GM20431 (cell line): ENCODE results near the gene MAPK8.
"Not testable (repeated sequence)": the region's sequence is repeated elsewhere in the genome, so short reads cannot be mapped to it uniquely, and the experiment has no call there.

Experiments used
- in situ Hi-C: fragments of 300-500 bp; cut with MseI, MboI; formaldehyde crosslinking; loops from one replicate; pipeline ENCODE4 v1.15.0; 2020; ENCODE audit warnings: low sequenced_read_pairs; ENCODE audit not compliant: unreplicated experiment

The MAPK8 gene

DNA sequence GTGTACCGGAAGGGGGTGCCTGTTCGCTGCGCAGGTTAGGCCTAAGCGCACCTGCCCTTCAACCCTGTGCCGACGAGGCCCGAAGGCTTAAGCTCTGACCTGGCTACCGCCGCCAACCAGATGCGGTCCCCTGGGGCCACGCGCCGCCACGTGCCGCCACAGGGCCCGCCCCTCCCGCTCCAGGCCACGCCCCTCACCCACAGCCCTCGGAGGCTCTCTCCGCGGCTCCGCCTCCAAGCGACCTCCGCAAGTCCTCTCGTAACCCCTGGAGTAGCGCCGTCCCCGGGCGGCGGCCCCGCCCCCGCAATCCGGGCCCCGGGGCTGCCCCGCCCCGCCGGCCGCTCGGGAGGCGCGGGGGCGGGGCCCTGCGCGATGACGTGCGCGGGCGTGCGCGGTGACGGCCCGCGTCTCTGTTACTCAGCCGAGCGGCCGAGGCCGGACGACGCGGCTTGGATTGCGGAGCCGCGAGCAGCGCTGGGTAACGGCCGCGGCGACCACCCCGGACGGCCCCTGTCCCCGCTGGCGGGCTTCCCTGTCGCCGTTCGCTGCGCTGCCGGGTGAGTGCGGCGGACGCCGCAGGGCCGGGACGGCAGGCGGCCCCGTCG is at the start of gene MAPK8:
Gene MAPK8 (plus strand): TSS at position 413 of the 605 bp plus-strand sequence. CDS start 94,984 bp downstream, outside the sequence.
- in situ Hi-C loops = no loop called here

DNA sequence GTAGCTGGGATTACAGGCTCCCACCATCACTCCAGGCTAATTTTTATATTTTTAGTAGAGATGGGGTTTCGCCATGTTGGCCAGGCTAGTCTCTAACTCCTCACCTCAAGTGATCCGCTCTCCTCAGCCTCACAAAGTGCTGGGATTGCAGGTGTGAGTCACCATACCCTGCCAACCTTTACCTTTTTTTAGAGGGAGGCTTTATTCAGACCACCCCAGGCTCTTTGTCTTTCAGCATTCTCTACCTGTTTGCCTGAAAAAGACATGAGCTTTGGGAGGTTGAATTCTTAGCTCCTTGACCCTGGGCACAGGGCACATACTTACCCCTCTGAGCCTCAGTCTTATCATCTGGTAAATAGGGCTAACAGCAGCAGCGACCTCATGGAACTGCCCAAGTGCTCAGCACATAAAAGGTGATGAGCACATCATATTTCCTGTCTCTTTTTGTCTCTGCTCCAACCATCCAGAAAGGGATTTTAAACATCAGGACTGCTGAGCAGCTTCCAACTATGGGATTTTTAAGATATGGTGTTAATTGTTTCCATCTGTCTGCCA is 49.0 kb upstream of the MAPK8 start:
- in situ Hi-C loops = no loop called here

DNA sequence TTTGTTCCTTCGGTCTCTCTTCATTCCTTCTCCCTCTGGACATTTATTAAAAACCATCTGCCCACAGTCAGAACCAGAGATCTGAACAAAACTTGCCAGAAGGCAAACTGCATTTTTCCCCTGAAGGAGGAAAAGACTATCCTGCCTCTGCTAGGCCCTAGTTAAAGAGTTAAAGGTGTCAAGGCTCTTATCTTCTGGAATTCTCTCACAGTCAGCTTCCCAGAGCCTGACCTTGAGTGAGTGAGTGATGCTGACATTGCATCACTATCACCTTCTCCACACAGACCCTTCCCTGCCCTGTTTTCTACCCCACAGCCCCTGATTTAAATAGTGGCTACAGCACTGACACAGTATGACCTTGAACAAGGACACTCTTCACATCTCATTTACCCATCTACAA is 48.4 kb upstream of the MAPK8 start:
- in situ Hi-C loops = no loop called here

DNA sequence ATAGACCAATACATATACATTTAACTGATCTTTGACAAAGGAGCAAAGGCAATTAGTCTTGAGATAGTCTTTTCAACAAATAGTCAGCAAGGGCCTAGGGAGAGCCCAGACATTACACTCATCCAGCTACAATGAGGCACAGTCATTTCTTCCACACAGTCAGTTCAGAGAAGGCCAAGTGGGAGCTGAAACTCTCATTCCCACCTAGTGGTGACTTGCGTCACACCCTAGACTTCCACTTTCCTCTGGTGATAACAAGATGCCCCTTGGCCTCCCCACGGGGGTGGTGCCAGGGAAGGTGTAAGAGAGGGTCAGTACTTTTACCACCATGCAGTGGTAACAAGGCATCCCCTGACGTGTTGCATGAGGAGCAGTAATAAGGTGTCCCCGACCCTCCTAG is 39.9 kb upstream of the MAPK8 start:
- in situ Hi-C loops = no loop called here

DNA sequence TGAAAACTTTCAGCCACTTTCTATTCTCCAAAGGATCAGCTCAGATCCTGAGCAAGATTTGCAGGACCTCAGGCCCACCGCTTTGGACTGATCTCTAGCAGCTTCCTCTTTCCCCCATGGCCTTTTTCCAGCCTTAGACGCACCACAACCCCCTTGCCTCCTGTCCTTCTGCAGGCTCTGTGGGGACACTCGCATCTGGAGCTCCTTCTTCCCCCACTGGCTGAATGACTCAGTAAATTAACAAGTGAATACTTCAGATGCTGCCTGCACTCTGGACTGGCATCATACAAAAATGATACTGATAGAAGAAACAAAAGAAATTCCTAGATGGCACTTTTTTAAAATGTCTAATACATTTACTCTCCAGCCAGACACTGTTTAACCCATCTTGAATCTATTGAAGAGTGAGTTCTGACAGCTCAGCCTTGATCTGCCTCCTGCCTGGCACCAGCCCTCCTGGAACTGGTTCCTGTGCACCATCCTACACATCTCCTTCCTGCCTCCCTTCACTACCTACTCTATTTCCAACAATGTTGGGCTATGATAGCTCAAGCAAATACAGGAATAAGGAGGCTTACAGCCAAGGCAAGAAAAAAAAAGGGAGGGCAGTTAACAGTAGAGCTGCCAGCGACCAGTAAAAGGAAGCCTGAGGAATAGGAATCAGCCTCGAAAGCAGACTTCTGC is 35.3 kb upstream of the MAPK8 start:
- in situ Hi-C loops = no loop called here

DNA sequence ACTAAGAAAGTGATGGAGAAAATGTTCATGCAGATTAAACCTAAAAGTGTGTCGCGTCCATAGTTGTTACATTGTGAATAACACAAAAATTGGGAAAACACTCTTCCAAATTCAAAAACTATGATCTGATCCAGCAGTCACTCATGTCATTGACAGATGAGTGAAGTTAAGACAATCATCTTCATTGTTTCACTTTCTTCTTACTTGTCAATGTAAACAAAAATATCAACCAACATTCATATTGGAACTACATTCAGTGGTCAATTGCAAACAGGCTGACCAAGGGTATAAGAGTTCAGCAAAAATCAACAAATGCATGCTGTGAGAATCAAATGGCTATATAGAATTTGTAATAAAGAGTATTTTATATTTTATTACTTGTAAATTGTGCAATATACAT is 33.8 kb upstream of the MAPK8 start:
- in situ Hi-C loops = no loop called here

DNA sequence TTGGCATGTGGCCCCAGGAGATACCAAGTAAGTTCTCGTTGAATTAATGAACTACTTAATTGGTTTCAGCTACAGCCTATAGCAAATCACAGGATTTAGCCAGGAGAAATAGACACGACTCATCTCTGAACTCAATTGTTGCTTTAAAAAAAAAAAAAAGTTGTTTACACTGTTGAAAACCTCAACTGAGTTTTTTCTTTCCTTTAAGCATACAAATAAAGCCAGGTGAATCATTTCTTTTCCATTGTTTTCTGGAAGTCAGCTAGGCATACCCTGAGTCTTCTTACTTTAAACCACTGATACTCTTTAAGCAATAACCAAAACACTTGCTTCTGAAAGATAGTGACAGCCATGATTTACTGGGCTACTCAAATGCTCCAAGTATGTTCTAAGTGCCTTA is 32.7 kb upstream of the MAPK8 start:
- in situ Hi-C loops = no loop called here

DNA sequence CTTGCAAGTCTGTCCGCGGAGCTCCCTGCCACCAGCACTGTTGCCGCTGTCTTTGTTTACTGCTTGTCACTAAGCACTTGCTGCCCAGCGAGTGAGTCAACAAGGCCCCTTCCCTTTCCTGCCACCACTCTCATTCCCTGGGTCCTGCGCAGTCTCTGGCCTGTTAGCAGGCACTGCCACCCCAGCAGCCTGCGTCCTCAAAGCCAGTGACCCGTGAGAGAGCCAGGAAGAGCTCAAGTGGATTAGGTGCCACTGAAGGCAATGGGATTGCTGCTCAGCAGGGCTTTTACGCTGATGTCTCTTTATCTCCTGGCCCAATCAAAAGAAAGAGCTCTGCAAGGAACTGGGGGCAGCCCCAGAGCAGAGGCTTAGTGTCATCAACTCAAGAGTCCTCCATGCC is 31.8 kb upstream of the MAPK8 start, which contains the start of gene FRMPD2:
Gene FRMPD2 (minus strand): TSS at position 61 of the 400 bp plus-strand sequence. CDS start 129 bp downstream, outside the sequence.
- in situ Hi-C loops = no loop called here

DNA sequence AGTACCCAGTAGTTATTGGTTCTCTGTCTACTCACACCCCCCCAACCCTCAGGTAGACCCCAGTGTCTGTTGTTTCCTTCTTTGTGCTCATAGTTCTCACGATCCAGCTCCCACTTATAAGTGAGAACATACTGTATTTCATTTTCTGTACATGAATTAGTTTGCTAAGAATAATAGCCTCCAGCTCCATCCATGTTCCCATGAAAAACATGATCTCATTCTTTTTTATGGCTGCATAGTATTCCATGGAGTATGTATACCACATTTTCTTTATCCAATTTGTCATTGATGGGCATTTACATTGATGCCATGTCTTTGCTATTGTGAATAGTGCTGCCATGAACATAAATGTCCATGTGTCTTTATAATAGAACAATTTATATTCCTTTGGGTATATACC is 29.4 kb upstream of the MAPK8 start:
- in situ Hi-C loops = no loop called here

DNA sequence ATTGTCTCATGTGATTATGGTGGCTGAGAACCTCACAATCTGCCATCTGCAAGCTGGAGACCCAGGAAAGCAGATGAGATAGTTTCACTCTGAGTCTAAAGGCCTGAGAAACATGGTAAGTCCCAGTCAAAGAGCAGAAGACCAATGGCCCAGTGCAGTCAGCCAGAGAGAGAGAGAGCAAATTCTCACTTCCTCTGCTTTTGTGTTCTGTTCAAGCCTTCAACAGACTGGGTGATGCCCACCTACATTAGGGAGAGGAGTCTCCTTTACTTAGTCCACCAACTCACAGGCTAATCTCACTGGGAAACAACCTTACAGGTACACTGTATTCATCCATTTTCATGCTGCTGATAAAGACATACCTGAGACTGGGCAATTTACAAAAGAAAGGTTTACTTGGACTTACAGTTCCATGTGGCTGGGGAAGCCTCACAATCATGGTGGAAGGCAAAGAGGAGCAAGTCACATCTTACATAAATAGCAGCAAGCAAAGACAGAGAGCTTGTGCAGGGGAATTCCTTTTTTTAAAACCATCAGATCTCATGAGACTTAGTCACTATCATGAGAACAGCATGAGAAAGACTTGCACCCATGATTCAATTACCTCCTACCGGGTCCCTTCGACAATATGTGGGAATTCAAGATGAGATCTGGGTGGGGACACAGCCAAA is 27.3 kb upstream of the MAPK8 start:
- in situ Hi-C loops = no loop called here

DNA sequence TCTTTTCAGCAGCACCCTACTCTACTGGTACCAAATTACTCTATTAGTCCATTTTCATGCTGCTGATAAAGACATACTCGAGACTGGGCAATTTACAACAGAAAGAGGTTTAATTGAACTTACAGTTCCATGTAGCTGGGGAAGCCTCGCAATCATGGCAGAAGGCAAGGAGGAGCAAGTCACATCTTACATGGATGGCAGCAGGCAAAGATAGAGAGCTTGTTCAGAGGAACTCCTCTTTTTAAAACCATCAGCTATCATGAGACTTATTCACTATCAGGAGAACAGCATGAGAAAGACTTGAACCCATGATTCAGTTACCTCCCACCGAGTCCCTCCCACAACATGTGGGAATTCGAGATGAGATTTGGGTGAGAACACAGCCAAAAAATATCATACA is 24.8 kb upstream of the MAPK8 start:
- in situ Hi-C loops = not testable (repeated sequence)

DNA sequence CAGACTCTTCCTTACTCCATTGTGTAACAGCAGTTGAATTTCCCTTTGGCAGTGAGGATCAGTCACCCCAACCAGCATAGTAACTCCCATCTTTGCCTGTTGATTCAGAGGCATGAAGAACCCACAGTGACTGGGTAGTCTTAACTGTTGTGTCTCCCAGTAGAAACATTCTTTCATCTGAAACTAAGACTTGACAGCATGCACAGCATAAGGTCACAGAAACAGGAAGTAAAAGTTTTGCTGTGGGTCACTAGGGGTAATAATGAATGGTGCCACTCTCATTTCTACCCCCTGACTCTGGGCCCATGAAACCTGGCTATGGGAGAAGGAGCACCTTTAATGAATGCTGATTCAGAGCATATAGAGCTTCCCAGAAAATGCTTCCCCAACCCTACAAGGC is 23.6 kb upstream of the MAPK8 start:
- in situ Hi-C loops = no loop called here

DNA sequence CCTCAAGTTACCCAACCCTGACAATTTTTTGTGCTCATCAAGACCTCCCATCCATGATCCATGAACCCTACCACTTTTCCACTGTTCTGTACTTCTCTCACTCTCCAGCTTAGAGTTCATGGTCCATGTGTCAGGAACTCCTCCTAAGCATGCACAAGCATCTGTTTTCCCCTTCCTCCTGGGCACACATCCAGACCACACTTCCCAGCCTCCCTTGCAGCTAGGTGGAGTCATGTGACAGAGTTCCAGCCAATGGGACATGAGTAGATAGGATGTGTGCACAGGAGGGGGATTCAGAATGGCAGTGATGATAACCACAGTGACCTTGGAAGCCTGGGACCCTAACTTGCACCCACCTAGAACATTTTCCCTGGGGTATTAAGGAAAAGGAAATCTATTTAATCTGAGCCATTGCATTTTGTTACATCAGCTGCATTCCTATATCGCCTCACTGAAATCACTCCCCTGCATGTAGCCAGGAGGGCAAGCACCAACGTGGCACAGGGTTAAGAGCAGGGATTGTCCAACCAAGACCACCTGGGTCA is 22.4 kb upstream of the MAPK8 start:
- in situ Hi-C loops = no loop called here

DNA sequence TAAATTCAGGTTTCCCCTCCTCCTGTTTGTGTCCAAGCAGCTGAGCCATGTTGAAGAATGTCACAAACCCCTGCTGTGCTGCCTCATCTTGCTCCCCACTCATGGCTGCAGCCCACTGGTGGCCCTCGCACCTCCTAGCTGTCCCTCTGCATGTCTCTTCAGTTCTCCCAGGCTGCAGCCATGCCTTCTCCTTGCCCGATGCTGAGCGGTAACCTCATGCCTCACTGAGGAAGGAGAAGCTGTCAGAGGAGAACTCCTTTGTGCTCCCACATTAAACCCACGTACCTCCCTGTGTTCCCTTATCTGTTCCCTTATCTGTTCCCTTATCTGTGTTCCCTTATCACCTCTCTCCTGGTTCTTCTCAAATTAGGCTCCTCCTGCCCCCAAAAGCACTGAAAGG is 21.7 kb upstream of the MAPK8 start:
- in situ Hi-C loops = no loop called here

DNA sequence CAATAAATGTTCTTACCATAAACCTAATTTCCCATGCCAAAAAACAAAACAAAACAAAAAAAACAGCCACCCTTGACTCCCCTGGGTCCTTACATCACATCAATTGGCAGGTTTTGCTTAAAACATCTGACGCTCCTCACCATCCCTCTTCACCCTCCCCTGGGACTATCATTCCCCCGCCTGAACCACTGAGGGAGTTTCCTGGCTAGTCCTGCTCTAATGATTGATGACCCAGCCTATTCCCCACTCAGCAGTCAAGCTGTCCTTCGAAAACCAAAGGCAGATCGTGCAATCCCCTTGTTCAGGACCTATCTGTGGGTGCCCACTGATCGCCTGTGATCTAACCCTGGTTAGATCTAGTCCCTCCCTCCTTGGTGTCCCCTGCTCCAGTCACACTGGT is 20.8 kb upstream of the MAPK8 start:
- in situ Hi-C loops = no loop called here

DNA sequence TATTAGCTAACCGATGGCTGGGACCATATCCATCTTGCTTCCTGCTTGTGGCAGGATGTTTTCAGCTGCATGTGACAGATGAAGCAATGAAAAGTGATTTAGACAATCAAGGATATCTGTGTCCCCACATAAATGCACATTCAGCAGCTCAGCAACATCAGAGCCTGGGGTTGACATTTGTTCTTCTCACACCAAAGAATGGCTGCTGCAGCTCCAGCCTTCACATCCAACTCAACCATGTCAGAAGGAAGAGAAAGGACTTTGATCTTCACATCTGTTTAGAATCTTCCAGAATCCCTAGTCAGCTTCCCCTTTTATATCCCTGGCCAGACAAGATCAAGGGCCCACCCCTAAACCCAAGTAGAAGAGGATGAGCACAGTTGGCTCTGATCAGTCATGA is 20.1 kb upstream of the MAPK8 start:
- in situ Hi-C loops = no loop called here

DNA sequence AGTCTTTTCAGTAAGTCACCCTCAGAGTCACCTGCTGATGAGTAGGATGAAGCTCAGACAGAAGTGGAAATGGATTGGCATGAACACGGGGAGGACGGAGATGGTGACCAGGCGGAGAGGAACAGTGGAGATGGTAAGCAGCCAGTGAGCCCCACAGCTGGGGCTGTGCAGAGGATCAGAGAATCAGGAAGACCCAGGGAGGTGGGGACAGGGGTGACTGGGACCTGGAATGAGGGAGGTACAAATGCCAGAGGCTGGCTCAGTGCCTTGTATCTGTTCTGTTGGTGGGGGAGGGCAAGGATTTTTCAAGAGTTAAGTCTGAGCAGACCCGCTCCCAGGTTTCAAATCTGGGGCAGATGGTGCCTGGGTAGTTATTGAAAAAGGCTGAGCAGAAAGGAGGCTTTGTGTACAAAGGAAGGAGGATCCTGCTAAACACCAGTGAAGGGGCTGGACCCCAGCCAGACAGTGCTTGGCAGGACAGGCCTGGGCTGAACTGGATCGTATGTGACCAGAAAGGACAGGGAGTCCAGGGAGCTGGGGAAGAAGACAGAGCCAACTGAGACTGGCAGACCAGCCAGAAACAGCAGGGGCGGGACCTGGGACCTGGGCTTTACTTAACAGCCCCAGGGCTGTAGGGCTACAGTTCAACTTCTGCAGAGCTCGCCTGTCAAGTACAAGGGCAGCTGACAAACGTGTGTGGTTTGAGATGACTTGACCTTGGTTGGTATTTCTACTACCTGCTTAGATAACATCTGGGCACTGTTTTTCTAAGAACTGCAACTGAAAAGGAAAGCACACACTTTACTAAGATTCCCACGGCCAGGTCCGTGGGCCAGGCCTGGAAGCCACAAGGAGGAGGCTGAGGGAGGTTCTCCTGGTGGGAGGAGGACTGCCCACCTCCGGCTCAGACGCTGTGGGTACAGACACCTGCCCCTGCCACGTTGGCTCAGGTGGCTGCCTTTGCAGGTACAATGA is 18.8 kb upstream of the MAPK8 start:
- in situ Hi-C loops = no loop called here

DNA sequence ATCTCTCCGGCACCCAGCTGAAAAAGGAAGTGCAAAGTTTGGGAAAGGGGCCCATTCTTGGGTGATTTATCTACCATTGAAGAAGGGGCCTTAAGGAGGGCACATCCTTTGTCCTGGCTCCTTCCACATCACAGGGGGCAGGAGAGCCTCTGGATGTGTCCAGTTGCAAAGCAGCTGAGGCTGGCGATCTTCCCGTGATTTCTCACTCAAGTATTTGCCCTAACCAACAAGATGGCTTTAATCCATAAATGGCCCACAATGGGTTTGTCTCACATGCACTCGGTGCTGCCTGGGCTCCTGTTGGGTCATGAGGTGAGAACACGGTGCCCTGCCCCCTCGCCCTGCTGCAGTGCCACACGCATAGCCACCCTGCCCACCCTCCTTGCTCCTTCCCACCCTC is 17.8 kb upstream of the MAPK8 start:
- in situ Hi-C loops = no loop called here

DNA sequence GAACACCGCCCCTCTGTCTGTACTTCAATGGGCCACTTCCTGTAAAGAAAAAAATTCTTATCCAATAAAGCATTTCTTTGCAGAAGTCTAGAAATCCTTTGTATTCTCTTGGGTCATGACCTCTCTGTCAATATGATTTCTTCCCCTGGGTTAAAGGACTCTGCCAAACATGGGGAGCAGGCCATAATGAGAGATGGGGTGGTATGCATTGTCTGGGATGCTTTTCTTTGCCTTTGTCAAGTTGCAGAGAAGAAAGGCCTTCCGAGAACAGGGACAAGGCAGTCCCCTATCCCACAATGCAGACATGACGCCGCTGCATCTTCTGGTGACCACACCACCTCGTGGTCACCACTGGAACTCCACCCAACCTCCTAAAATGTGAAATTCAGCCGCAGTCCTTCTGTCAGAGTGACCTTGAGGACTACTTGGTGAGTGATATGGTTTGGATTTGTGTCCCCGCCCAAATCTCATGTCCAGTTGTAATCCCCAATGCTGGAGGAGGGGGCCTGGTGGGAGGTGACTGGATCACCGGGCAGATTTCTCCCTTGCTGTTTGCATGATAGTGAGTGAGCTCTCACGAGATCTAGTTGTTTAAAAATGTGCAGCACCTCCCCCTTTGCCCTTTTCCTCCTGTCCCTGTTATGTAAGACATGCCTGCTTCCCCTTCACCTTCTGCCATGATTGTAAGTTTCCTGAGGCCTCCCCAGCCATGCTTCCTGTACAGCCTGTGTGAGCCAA is 16.8 kb upstream of the MAPK8 start:
- in situ Hi-C loops = no loop called here
